Suppressor macrophage treated with lipopolysaccharide for 4 hours (primary cell): ENCODE results near the gene CCDC6.
"Not testable (repeated sequence)": the region's sequence is repeated elsewhere in the genome, so short reads cannot be mapped to it uniquely, and the experiment has no call there.

Experiments used
- DNase-seq: peaks from one replicate; pipeline ENCODE4 v3.0.0-alpha.2; 2020

The CCDC6 gene

GRCh38 chr10:59804220-59804619 is 102.1 kb downstream of the CCDC6 start:
- DNase-seq: no peak

DNA sequence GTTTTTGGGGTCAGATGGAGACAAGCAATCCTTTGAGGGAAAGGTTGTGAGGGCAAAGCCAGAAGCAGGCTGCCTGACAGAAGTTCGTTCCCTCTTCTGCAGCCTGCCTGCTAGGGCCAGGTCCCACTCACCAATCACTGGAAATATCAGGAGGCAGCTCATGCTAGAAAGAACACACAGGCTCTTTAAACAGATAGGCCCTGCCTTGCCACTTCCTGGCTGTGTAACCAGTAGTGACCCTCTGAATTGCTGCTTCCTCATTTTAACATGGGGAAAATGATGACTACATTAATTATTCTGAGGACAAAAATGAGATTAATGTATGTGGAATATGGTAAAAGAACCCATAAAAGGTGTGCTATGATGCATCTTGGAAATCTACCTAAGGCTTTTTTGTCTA is 102.6 kb downstream of the CCDC6 start:
- DNase-seq: peak; percentile 48

- no peak for DNase-seq
These were observed 105.2 kb downstream of the CCDC6 start for GRCh38 chr10:59801171-59801570.

GRCh38 chr10:59799421-59799820 is 106.9 kb downstream of the CCDC6 start:
- DNase-seq: no peak

DNA sequence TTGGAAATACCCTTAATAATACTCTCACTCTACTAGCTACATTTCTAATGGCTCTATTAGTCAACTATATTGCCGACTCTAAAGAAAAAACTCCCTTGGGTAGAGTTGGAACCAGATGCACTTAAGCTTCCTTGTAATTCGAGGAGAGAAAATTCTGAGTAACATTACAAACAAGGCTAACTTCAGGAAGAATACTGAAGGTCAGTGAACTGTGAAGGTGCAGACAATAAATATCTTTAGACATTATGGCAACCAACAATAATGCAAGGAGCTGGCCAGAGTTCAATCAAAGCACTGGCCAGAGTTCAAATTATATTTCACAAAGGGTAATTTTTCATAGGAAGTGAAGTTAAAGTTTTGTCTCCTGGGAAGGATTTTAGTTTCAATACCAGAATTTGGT is 112.4 kb downstream of the CCDC6 start:
- DNase-seq: no peak

DNA sequence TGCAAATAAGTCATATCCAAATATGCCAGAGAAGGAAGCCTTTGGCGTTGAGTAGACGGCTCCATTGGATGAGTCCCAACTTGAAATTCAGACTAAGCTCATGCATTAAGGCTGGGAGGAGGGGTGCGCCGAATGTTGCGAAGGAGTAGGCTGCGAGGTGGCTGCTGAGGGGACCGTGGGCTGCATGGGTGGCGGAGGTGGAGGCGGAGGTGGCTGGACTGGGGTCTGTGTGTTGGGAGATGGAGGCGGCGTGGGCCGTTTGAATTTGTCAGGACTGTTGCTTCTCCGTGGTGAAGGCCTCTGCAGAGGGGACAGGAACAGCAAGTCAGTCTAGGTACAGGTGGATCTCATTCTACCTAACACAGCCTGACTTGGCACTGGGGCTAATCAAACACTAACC is 113.5 kb downstream of the CCDC6 start:
- no peak for DNase-seq

DNA sequence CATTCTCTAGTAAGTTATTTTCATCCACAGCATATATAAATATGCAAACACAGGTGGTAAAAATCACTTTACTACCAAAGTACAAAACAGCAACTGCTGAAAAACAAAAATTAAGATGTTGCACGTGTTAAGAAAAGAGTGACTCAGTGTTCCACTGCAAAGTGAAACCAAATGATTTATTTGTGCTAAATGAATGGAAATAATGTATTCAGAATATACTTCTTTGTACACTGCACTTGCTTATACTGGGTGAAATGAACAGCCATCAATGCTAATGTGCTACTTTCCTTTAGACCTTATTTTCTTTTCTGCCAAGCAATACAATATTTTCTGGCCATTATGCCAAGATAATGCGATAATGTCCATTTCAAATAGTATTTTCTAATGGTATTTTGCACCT is 114.8 kb downstream of the CCDC6 start:
- no peak for DNase-seq

DNA sequence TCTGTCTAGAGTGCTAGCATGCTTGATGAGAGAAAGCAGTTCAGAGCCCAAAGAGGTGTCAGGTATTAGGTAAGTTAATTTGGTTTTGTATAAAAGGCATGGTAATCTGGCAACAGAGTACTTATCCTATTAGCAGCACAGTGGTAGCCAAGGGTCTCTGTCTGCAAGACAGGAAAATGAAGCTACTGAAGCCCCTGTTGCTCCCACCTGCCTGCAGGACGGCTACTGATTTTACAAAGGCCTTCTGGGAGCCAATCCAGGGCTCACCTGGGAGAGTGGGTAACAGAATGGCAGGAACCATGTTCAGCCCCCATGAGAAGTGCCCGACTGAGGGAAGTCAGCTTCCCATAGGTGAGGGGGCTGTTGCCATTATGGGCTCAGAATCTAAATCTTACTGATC is 116.3 kb downstream of the CCDC6 start:
- not testable (repeated sequence) for DNase-seq

DNA sequence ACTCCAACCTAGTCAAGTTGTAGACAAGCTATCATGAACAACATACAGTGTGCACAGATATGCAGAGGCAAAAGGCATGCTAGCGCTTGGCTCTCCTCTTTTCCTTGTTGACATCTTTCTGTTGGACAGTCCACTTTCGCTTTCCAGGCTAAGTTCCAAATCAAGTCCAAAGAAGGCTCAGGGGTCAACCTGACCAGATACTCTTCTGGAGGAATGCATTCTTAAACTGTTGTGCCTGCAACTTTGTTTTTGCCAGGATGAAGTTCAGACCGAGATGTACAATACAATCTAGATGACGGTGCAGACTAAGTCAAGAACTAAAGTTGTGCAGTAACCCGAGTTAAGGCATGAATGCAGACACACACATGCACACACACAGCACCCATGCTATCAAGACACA is 117.4 kb downstream of the CCDC6 start:
- not testable (repeated sequence) for DNase-seq

DNA sequence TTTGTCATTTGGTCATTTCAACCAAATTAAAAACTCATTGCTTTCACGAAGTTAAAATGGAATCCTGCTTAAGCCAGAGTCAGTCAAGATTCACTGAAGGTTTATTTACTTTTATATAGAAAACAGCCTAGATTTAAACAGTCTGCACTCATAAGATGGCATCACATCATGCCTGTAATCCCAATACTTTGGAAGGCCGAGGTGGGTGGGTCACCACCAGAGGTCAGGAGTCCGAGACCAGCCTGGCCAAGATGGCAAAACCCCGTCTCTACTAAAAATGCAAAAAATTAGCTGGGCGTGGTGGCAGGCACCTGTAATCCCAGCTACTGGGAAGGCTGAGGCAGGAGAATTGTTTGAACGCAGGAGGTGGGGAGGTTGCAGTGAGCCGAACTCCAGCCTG is 119.3 kb downstream of the CCDC6 start:
- DNase-seq: not testable (repeated sequence)

GRCh38 chr10:59785476-59785875 is 120.9 kb downstream of the CCDC6 start:
- DNase-seq: not testable (repeated sequence)

GRCh38 chr10:59781511-59781910 is 124.8 kb downstream of the CCDC6 start:
- no peak for DNase-seq

GRCh38 chr10:59779756-59780533 is 126.4 kb downstream of the CCDC6 start:
- DNase-seq: no peak

GRCh38 chr10:59774451-59774850 is 131.9 kb downstream of the CCDC6 start:
- DNase-seq: no peak

DNA sequence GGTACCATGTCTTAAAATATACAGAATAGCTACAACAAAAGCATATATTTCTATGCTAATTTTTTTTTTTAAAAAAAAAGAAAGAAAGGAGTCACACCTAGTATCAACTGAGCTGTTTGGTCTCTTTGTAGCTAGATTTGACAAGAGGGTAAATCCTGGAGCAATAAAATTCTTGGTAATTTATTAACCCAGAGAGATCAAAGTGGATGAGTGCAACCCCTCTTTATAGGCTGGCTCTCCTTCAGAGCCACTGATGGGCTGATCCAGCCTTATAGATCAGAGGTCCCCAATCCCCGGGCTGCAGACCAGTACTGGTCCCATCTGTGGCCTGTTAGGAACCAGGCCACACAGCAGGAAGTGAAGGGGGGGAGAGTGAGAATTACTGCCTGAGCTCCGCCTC is 133.3 kb downstream of the CCDC6 start:
- DNase-seq: no peak

DNA sequence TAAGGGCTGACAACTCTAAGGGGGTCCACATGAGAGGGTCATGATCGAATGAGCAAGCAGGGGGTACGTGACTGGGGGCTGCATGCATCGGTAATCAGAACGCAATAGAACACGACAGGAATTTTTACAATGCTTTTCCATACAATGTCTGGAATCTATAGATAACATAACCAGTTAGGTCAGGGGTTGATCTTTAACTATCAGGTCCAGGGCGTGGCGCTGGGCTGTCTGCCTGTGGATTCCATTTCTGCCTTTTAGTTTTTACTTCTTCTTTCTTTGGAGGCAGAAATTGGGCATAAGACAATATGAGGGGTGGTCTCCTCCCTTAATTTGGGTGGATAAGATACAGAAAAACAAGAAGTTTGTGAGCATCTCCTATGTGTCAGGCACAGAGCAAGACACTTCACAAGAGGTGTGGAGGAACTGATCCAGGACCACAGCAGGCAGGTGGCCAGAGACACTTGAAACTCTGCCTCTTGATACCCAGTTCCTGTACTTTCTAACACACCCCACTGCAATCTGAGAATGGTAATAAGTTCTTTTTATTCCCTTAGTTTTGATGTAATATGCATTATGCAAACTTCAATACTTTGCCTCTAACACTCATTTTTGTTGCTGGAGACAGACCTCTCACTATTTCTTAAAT is 135.1 kb downstream of the CCDC6 start:
- DNase-seq: no peak

GRCh38 chr10:59770689-59771088 is 135.7 kb downstream of the CCDC6 start:
- no peak for DNase-seq

- DNase-seq: no peak
These were observed 143.9 kb downstream of the CCDC6 start for GRCh38 chr10:59762505-59762904.

DNA sequence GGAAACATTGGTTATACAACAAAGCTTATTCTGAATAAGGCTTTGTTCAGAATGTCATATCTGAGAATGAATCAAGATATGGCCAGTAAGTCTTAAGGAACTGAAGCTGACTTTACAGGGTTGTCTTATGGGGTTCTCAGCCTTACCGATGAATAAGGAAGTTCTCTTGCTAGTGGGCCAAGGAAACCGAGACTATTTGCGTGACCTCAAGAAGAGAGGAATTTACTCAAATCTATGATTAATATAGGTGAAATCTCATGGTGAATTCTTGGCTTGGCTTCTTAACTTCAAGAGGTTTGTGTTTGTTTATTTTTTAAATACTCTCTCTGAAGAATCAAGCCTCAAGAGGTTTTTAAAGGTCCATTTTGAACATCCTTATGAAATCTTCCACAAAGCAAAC is 148.4 kb downstream of the CCDC6 start:
- DNase-seq: no peak

GRCh38 chr10:59754951-59755350 is 151.4 kb downstream of the CCDC6 start:
- no peak for DNase-seq

DNA sequence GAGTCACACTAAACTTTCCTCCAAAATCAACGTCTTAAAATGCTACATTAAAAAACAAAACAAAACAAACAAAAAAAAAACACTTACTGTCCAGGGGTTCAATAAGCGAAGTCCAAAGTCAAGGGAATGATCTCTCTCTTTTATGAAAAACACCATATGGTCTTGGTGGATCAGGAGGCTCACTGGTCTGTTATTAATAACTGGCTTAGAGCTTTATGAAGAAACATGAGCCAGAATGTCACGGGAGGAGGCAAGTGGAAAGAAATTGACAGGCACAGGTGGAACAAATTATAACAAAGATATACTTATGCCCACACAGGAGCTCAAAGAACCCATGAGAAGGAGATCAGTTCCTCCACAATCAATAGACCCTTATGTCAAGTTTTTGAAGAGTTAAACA is 153.1 kb downstream of the CCDC6 start, which contains the start of gene MRLN:
TSS of gene MRLN (minus strand) at position 189 of the 400 bp plus-strand sequence.
- DNase-seq: no peak

DNA sequence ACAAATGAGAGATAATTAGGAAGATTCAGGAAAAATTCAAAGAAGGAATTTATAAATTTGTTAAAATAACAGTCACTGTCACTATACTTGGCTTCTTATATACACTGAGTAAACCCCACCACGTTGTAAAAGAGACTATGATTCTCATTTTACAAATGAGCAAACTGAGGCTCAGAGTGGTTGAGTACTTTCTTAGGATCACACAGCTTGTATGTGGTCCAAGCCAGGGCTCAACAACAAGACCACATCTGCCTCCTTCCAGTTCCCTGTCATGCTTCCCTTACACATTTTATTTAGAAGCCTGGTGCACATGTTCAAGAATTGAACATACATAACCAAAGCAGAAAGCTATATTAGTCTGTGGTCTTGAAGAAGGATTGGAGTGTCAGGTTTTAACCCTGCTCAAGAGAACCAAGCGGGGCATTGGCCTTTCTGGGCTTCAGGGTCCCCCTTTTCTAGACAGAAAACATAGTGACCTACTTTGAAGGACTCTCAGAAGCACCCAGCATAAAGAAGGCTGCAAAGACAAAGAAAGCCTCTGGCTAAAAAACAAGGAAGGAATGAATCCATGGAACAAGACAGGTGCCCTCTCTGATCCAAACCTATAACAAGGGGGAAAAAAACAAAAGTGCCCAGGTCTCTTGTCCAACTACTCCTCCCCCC is 153.9 kb downstream of the CCDC6 start:
- DNase-seq: no peak

DNA sequence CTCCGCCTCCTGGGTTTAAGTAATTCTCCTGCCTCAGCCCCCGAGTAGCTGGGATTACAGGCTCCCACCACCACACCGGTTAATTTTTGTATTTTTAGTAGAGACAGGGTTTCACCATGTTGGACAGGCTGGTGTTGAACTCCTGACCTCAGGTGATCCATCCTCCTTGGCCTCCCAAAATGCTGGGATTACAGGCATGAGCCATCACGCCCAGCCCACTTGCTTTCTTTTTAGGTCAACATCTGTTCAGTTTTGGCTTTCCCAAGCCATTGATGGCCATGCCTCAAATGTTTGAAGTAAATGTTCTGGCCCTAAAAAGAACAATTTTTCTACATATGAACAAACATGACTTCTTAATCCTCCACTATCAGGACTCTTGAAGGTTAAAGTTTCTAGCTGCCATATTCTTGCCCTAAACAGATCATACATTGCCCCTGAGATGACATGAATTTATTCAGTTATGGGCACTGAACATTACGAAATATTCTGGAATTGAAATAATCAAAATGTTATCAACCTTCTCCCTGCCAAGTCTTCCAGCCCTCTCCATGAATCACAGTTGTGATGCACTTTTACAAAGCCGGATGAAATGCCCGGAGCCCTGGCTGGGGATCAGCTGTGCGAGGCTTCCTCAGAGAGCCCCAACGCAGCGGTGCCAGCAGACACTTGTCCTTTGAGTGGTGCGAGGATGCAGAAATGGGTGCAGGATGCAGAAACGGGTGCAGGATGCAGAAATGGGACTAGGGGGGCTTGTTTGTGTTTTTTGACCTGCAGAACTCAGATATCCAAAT is 156.0 kb downstream of the CCDC6 start:
- no peak for DNase-seq
